PC-9 (cell line): ENCODE results near the gene SNX32. TPM values are rescaled to one million over a fixed set of nuclear protein-coding genes. Genes with fewer than 3 reads are reported as not detected.
"Not testable (repeated sequence)": the region's sequence is repeated elsewhere in the genome, so short reads cannot be mapped to it uniquely, and the experiment has no call there.

Experiments used
- BruUV-seq: library from RNA; stranded (reverse); fragments of 400-500 nt; replicated peaks from 2 replicates; lab custom pipeline; 2021; lab: Mats Ljungman, UMichigan
- CTCF ChIA-PET: fragments of 300-600 bp; sonication (Branson Sonifier 250); formaldehyde crosslinking; loops from one replicate; lab custom pipeline; 2022; ENCODE audit warnings: antibody characterized with exemption; lab: Charles Lee
- POLR2A ChIA-PET: fragments of 300-600 bp; sonication (Branson Sonifier 250); formaldehyde crosslinking; loops from one replicate; lab custom pipeline; 2022; ENCODE audit warnings: antibody characterized with exemption; ENCODE audit not compliant: unreplicated experiment; lab: Charles Lee
- DNase-seq, 2 experiments: peaks; one replicate each; pipeline versions ENCODE4 v3.0.0 to v3.0.0-alpha.2; 2015 to 2022; ENCODE audit warnings: mixed read lengths in 1 of 2
- H2AFZ ChIP-seq: fragments of 200-600 bp; sonication (generic); 2 replicates; pipeline ENCODE4 v1.8.1; 2017; ENCODE audit warnings: antibody characterized with exemption
- H3F3A ChIP-seq: fragments of 200-600 bp; sonication (generic); 2 replicates; pipeline ENCODE4 v1.8.1; 2017; ENCODE audit warnings: antibody characterized with exemption, mild to moderate bottlenecking, low read depth; ENCODE audit not compliant: insufficient read depth
- H3K27ac ChIP-seq: fragments of 200-600 bp; sonication (generic); 2 replicates; pipeline ENCODE4 v1.6.1; 2016; ENCODE audit warnings: mixed run types
- H3K27me3 ChIP-seq: fragments of 200-600 bp; sonication (generic); 2 replicates; pipeline ENCODE4 v1.6.1; 2016; ENCODE audit warnings: low read depth, mixed run types; ENCODE audit not compliant: insufficient read depth
- H3K36me3 ChIP-seq: fragments of 200-600 bp; sonication (generic); 2 replicates; pipeline ENCODE4 v1.6.1; 2016; ENCODE audit warnings: low read depth, mixed run types
- H3K4me1 ChIP-seq: fragments of 200-600 bp; sonication (generic); replicated peaks from 2 replicates; pipeline ENCODE4 v1.6.1; 2016; ENCODE audit warnings: mixed run types; ENCODE audit not compliant: insufficient read depth
- H3K4me2 ChIP-seq: fragments of 200-600 bp; sonication (generic); 2 replicates; pipeline ENCODE4 v1.6.1; 2017; ENCODE audit warnings: mixed run types
- H3K4me3 ChIP-seq: fragments of 200-600 bp; sonication (generic); 2 replicates; pipeline ENCODE4 v1.6.1; 2016; ENCODE audit warnings: mixed run types
- H3K79me2 ChIP-seq: fragments of 200-600 bp; sonication (generic); 2 replicates; pipeline ENCODE4 v1.6.1; 2017; ENCODE audit warnings: low read depth, mixed run types
- H3K9me2 ChIP-seq: fragments of 200-600 bp; sonication (generic); 2 replicates; pipeline ENCODE4 v1.8.1; 2017; ENCODE audit warnings: mild to moderate bottlenecking; ENCODE audit not compliant: insufficient read depth
- H3K9me3 ChIP-seq: fragments of 200-600 bp; sonication (generic); 2 replicates; pipeline ENCODE4 v1.8.1; 2016; ENCODE audit warnings: low read depth; ENCODE audit not compliant: insufficient read depth
- H4K20me1 ChIP-seq: fragments of 200-600 bp; sonication (generic); 2 replicates; pipeline ENCODE4 v1.8.1; 2017; ENCODE audit not compliant: insufficient read depth
- CTCF ChIP-seq: fragments of 200-600 bp; sonication (generic); conservative IDR thresholded peaks from 2 replicates; pipeline ENCODE4 v1.6.1; 2017; ENCODE audit warnings: mixed run types, antibody characterized with exemption, mild to moderate bottlenecking, moderate library complexity
- EZH2 ChIP-seq: fragments of 200-600 bp; sonication (generic); IDR thresholded peaks from 2 replicates; pipeline ENCODE4 v1.8.0; 2017; ENCODE audit warnings: antibody characterized with exemption, low read depth
- intact Hi-C: fragments of 100-400 bp; cut with micrococcal nuclease; formaldehyde crosslinking; loops from one replicate; pipeline ENCODE4 v1.10.0; 2022; ENCODE audit not compliant: unreplicated experiment
- total RNA-seq: library from RNA; stranded (reverse); gene quantifications from 2 replicates; pipeline ENCODE4 v1.2.3, GENCODE V29; 2021

SNX32 gene
- total RNA-seq, 1 experiment from 2014 or later, result not detected

GRCh38 chr11:65844231-65844872 lies 10.6 kb downstream of the SNX32 start:
- intact Hi-C loops, result no loop called here
- no peak overlapping the region for H3K4me3 ChIP-seq
- H3K4me2 ChIP-seq, result no peak overlapping the region

GRCh38 chr11:65847746-65848145 lies 14.0 kb downstream of the SNX32 start:
- Histone ChIP-seq H3K4me2 (no peak overlapping the region), H3F3A (peaks cover 40% of the 10 kb centered on the region), H3K36me3 (no peaks in the 10 kb centered on the region), H4K20me1 (no peaks in the 10 kb centered on the region), H3K27me3 (no peaks in the 10 kb centered on the region), H3K4me1 (no peaks in the 10 kb centered on the region), H3K9me3 (no peaks in the 10 kb centered on the region), H3K4me3 (no peak overlapping the region), H2AFZ (no peak overlapping the region), H3K27ac (no peak overlapping the region), H3K79me2 (no peaks in the 10 kb centered on the region), H3K9me2 (no peaks in the 10 kb centered on the region)
- ChIA-PET CTCF (interaction anchor here (0.6 to 1.5 kb wide), 2 partner anchors 11 to 37 kb away, joined by 4 to 6 read pairs; no protein-coding TSS in a partner anchor), POLR2A (interaction anchor here (0.7 kb wide), 1 partner anchor 59 kb away, joined by 21 read pairs; no protein-coding TSS in a partner anchor)
- BruUV-seq, result no TSS peak
- intact Hi-C loops, result no loop called here
- DNase-seq, result no peak
- TF ChIP-seq EZH2, result no peak
- TF ChIP-seq CTCF, result no peak

More at GRCh38 chr11:65844231-65844872, 10.6 kb downstream of the SNX32 start:
- Histone ChIP-seq H3K27me3 (no peaks in the 10 kb centered on the region), H3K79me2 (no peaks in the 10 kb centered on the region), H3K9me2 (no peaks in the 10 kb centered on the region), H2AFZ (no peak overlapping the region), H3F3A (peaks cover 21% of the 10 kb centered on the region), H3K27ac (no peak overlapping the region), H3K9me3 (no peaks in the 10 kb centered on the region), H3K4me1 (no peaks in the 10 kb centered on the region), H3K36me3 (no peaks in the 10 kb centered on the region), H4K20me1 (no peaks in the 10 kb centered on the region)
- CTCF ChIA-PET, result interaction anchor here (0.6 kb wide), 1 partner anchor 45 kb away, joined by 3 read pairs; no protein-coding TSS in a partner anchor
- POLR2A ChIA-PET, result interaction anchor here (0.6 to 0.7 kb wide), 2 partner anchors 95 to 209 kb away, joined by 3 to 4 read pairs; no protein-coding TSS in a partner anchor
- TF ChIP-seq CTCF, result no peak
- no peak for TF ChIP-seq EZH2
- no peak for DNase-seq
- BruUV-seq, result no TSS peak

GRCh38 chr11:65848693-65849092 lies 14.9 kb downstream of the SNX32 start:
- H3K27me3 ChIP-seq, intact Hi-C loops, H3K4me2 ChIP-seq, H3K4me3 ChIP-seq, H4K20me1 ChIP-seq, H3K79me2 ChIP-seq, DNase-seq, BruUV-seq, H3K9me2 ChIP-seq, H3K4me1 ChIP-seq, H2AFZ ChIP-seq, H3K36me3 ChIP-seq, H3K9me3 ChIP-seq, H3K27ac ChIP-seq: not testable (repeated sequence)
- POLR2A ChIA-PET, result interaction anchor here (0.7 kb wide), 1 partner anchor 233 kb away, joined by 6 read pairs; the partner anchor contains the start of gene PCNX3
- CTCF ChIA-PET, result interaction anchor here (0.6 to 1.1 kb wide), 3 partner anchors 25 to 259 kb away, joined by 3 read pairs; no protein-coding TSS in a partner anchor
- peaks cover 43% of the 10 kb centered on the region for H3F3A ChIP-seq
